Endodermal cell (in vitro differentiated cells): ENCODE measurements around the gene SIKE1. TPM values are rescaled to one million over a fixed set of nuclear protein-coding genes. Genes with fewer than 3 reads are reported as not detected.
"Not testable (repeated sequence)": the region's sequence is repeated elsewhere in the genome, so short reads cannot be mapped to it uniquely, and the experiment has no call there.

Experiments
- DNase-seq: peaks from one replicate; pipeline ENCODE4 v3.0.0-alpha.2; 2017
- H3K27ac ChIP-seq: 2 replicates; pipeline ENCODE4 v1.5.1; 2013; ENCODE audit warnings: mild to moderate bottlenecking, low read depth, low read length, moderate library complexity
- H3K27me3 ChIP-seq: 2 replicates; pipeline ENCODE4 v1.6.1; 2013; ENCODE audit warnings: mild to moderate bottlenecking, low read length, moderate library complexity; ENCODE audit not compliant: insufficient read depth, control insufficient read depth, poor library complexity, severe bottlenecking
- H3K36me3 ChIP-seq: 2 replicates; pipeline ENCODE4 v1.7.0; 2013; ENCODE audit warnings: mild to moderate bottlenecking, low read length, moderate library complexity; ENCODE audit not compliant: control insufficient read depth, insufficient read depth
- H3K4me1 ChIP-seq: one replicate; pipeline ENCODE4 v1.7.0; 2013; ENCODE audit warnings: low read length; ENCODE audit not compliant: control insufficient read depth, insufficient read depth
- H3K4me3 ChIP-seq: 2 replicates; pipeline ENCODE4 v1.5.1; 2013; ENCODE audit warnings: mild to moderate bottlenecking, low read length, moderate library complexity
- H3K9ac ChIP-seq: 2 replicates; pipeline ENCODE4 v1.6.1; 2013; ENCODE audit warnings: mild to moderate bottlenecking, low read length, moderate library complexity; ENCODE audit not compliant: poor library complexity, severe bottlenecking; ENCODE audit errors: extremely low read depth
- H3K9me3 ChIP-seq: 2 replicates; pipeline ENCODE4 v1.6.1; 2013; ENCODE audit warnings: mild to moderate bottlenecking, low read length, moderate library complexity; ENCODE audit not compliant: control insufficient read depth
- H3K27ac Mint-ChIP-seq: 2 replicates; pipeline ENCODE4 v1.8.0; 2020; ENCODE audit warnings: mixed read lengths
- H3K27me3 Mint-ChIP-seq: 2 replicates; pipeline ENCODE4 v1.8.0; 2021; ENCODE audit warnings: mild to moderate bottlenecking, mixed read lengths; ENCODE audit not compliant: insufficient read depth
- H3K36me3 Mint-ChIP-seq: 2 replicates; pipeline ENCODE4 v1.8.0; 2020; ENCODE audit warnings: low read depth, mixed read lengths
- H3K4me1 Mint-ChIP-seq: 2 replicates; pipeline ENCODE4 v1.8.0; 2020; ENCODE audit warnings: mixed read lengths
- H3K4me3 Mint-ChIP-seq: 2 replicates; pipeline ENCODE4 v1.8.0; 2020; ENCODE audit warnings: mild to moderate bottlenecking, moderate library complexity, mixed read lengths
- H3K9me3 Mint-ChIP-seq: 2 replicates; pipeline ENCODE4 v1.8.0; 2020; ENCODE audit warnings: mild to moderate bottlenecking, mixed read lengths
- CTCF ChIP-seq: fragments of 200-600 bp; sonication (generic); conservative IDR thresholded peaks from 2 replicates; pipeline ENCODE4 v1.5.0; 2021; ENCODE audit warnings: antibody characterized with exemption, mild to moderate bottlenecking
- WGBS, 2 experiments: methylation state at CpG; one replicate each; pipeline versions ENCODE4 v1.1.5 to v1.1.7; 2013; ENCODE audit warnings: missing lambda C conversion rate in 2 of 2, mixed read lengths in 1 of 2; ENCODE audit not compliant: insufficient coverage in 1 of 2, insufficient read length in 1 of 2; 5-methylcytosine and 5-hydroxymethylcytosine counted together
- total RNA-seq, 2 donors: library from RNA; stranded (reverse); fragmentation: NEBNext Ultra II Directional in 1 of 2; extraction: Animal tissue kit (Norgen Biotek cat#: 25700) in 1 of 2; gene quantifications; 2 replicates in 1 of 2; 3 replicates in 1 of 2; pipeline ENCODE4 v1.2.1, GENCODE V29; 2021

Gene SIKE1
- total RNA-seq, 2 donors from 2014 or later = 69.0 to 72.2 TPM

GRCh38 chr1:114803001-114803400 lies 22.5 kb upstream of the SIKE1 start:
- Mint-ChIP-seq H3K36me3 (no peaks in the 10 kb centered on the region), H3K9me3 (peaks cover 14% of the 10 kb centered on the region), H3K4me3 (no peak overlapping the region), H3K27me3 (peaks cover 11% of the 10 kb centered on the region), H3K27ac (no peak overlapping the region), H3K4me1 (no peaks in the 10 kb centered on the region)
- H3K4me3 ChIP-seq = no peak overlapping the region
- no peak overlapping the region for H3K9ac ChIP-seq
- H3K4me1 ChIP-seq = no peaks in the 10 kb centered on the region
- TF ChIP-seq CTCF = no peak
- DNase-seq = no peak
- H3K9me3 ChIP-seq = peaks cover 5% of the 10 kb centered on the region
- peaks cover 4% of the 10 kb centered on the region for H3K27me3 ChIP-seq
- no peaks in the 10 kb centered on the region for H3K36me3 ChIP-seq
- H3K27ac ChIP-seq = no peak overlapping the region
- 93 to 100% methylated on average over 2 to 3 of the region's 3 CpGs for WGBS, 2 experiments

- Mint-ChIP-seq H3K4me1 (no peaks in the 10 kb centered on the region), H3K36me3 (no peaks in the 10 kb centered on the region), H3K27me3 (peaks cover 21% of the 10 kb centered on the region), H3K4me3 (no peak overlapping the region), H3K9me3 (peaks cover 20% of the 10 kb centered on the region), H3K27ac (no peak overlapping the region)
- Histone ChIP-seq H3K36me3 (no peaks in the 10 kb centered on the region), H3K27me3 (peaks cover 19% of the 10 kb centered on the region), H3K4me1 (no peaks in the 10 kb centered on the region), H3K9me3 (no peaks in the 10 kb centered on the region), H3K9ac (no peak overlapping the region), H3K27ac (no peak overlapping the region), H3K4me3 (no peak overlapping the region)
- no peak for TF ChIP-seq CTCF
- DNase-seq = no peak
- WGBS, 2 experiments = 73 to 97% methylated on average over 2 of the region's 2 CpGs
These were observed 13.6 kb upstream of the SIKE1 start for GRCh38 chr1:114794038-114794437.

GRCh38 chr1:114790581-114790980 lies 10.1 kb upstream of the SIKE1 start:
- H3K27ac ChIP-seq, DNase-seq, H3K4me3 Mint-ChIP-seq, H3K36me3 Mint-ChIP-seq, H3K9me3 ChIP-seq, H3K27ac Mint-ChIP-seq, H3K4me1 ChIP-seq, H3K4me1 Mint-ChIP-seq, H3K9ac ChIP-seq, H3K36me3 ChIP-seq, H3K4me3 ChIP-seq: not testable (repeated sequence)
- peaks cover 44% of the 10 kb centered on the region for H3K27me3 Mint-ChIP-seq
- H3K9me3 Mint-ChIP-seq = peaks cover 34% of the 10 kb centered on the region
- WGBS, 2 experiments = 93 to 98% methylated on average over 12 to 23 of the region's 25 CpGs
- H3K27me3 ChIP-seq = peaks cover 12% of the 10 kb centered on the region

GRCh38 chr1:114786440-114786839 lies 6.0 kb upstream of the SIKE1 start:
- DNase-seq, H3K27ac ChIP-seq, H3K9ac ChIP-seq, H3K4me1 ChIP-seq, H3K36me3 ChIP-seq, H3K27ac Mint-ChIP-seq, H3K4me1 Mint-ChIP-seq, H3K4me3 ChIP-seq, H3K4me3 Mint-ChIP-seq, H3K9me3 ChIP-seq, H3K36me3 Mint-ChIP-seq: not testable (repeated sequence)
- Mint-ChIP-seq H3K9me3 (peaks cover 30% of the 10 kb centered on the region), H3K27me3 (peaks cover 73% of the 10 kb centered on the region)
- WGBS, 2 experiments = 60% methylated on average over 1 of the region's 1 CpG; no CpG with 5 or more reads in 1 of the 2 experiments
- H3K27me3 ChIP-seq = peaks cover 41% of the 10 kb centered on the region
